NCI-H2227 (cell line): ENCODE data around the gene ATG7.

Experiments
- DNase-seq: peaks from one replicate; lab custom pipeline; 2025; ENCODE audit not compliant: unreplicated experiment; lab: John Stamatoyannopoulos, UW

ATG7 gene

GRCh38 chr3:11534011-11534792 is 262.0 kb downstream of the ATG7 start:
- no peak for DNase-seq

DNA sequence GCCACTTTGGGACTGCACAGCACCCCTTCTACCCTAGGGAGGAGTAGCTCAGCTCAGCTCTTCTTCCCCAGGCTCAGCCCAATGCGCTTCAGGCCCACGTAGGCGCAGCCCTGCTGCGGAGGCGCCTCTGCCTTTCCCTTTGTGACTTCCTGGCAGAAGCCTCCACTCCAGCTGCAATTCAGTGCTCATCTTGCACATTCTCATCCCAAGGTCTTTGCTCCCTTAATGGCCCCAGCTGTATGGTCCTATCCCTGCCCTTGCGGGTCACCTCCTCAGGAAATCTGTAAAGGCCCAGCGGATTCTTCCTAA is 262.6 kb downstream of the ATG7 start:
- DNase-seq, result no peak

DNA sequence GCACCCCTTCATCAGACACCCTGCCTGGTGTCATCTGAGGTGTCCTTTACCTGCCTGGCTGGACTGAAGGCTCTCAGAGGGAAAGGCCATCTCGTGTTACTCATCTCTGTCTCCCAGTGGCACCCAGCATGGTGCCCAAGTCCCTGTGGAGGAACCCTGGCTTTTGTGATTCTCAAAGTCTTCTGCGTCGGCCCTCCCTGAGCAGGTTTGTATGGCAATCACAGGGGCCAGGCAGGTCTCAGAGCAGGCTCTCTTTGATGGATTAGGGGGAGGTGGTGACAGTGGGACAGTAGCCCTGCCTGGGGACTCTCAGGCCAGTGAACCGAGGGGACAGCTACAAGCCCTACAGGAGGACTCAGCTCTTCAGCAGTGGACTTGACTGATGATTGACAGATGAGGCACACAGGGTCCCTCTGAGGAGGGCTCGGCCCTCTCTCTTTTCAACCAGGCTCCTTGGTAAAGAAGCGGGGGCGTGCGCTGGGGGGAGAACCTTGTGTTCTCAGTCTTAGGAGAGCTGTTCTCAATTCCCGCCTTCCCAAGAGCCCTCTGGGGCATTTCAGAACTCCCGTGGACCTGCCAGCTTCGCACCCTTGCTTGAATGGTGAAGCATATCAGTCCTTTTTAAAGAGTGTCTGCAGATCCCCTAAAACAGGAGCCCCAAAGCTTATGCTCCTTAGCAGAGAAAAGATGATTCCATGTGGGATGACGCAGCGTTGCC is 263.2 kb downstream of the ATG7 start:
- no peak for DNase-seq

DNA sequence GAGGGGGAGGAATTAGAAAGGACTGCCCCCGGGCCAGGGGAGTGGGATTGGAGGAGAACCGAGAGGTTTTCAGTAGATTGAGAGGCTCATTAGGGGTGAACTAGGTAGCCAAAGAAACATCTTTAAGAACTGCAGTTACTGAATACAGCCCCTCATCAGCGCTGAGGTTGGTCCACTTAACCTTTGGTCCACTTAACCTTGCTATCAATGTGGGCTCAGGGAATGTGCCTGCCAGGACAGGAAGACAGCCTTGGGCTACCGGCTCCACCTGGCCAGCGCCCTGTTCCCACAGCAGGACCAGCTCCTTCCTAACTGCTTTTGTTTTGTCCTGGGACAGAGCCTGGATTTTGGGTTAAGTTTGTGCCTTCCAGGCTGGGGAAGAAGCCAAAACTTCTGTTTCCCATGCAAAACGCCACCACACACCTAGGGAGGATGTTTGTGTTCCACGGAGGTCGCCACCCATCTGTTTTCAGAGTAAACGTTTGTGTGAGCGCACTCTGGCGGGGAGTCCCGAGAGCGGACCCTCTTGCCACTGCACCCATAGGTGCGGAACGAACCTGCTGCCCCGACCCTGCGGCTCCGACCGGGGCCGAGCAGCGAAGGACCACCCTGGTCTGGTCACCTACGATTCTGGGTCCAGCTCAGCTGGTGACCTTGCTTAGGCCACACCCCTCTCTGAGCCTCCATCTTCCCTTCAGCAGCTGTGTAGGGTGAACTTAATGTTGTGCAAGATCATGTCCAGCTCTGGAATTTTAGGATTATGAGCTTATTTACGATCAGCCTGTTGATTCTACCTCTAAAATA is 264.1 kb downstream of the ATG7 start:
- DNase-seq, result no peak

DNA sequence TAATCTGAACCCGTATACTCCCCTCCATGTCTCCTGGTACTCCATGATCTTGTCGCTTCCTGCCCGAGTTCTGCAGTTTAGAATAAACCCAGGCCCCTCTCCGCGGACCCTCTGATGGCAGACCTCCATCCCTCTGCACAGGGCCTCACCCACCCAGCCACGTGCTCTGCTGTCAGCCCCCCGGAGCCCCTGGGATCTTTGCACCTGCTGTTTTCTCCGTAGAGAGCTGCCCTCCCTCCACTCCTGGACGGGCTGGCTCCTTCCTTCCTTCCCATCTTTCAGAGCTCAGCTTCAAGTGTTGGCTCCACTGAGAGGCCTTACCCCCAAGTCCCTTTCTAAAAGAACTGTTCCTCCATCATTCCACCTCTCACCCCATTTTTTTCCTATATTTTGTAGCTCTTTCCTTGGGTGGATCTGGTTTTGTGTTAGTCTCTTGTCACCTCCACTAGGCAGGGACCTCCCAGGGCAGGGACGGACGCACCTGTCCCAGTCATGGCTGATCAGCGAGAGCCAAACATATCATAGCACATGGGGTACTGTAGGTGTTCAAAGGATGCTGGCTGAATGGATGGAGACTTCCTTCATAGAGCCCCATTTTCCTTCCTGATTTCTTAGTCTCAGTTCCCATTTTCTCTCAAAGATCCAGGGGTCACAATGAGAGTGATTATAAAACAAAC is 264.9 kb downstream of the ATG7 start:
- no peak for DNase-seq

DNA sequence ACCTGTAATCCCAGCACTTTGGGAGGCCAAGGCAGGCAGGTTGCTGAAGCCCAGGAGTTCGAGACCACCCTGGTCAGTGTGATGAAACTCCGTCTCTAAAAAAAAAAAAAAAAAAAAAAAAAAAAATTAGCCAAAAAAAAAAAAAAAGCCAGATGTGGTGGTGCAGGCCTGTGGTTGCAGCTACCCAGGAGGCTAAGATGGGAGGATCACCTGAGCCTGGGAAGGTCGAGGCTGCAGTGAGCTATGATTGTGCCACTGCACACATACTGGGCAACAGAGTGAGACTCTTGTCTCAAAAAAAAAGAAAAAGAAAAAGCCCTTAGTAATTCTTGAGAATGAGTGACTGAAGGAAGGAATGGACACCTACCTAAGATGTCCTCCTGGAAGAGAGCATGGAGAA is 266.4 kb downstream of the ATG7 start:
- no peak for DNase-seq

DNA sequence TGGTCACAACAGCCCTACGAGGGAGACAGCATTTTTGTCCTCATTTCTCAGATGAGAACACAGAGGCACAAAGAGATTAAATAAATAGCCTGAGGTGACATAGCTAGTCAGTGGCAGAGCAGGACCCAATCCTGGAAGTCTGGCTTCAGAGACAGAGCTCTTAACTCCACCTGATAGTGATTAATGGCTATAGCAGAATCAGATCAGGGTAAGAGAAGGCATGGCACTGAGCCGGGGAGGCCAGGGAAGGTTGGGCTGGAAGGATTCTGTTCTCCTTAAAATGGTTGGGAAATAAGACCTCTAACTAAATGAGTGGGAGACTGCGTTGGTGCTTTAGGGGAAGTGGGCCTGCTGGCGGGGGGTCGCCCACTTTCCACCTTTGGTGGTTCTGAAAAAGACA is 267.0 kb downstream of the ATG7 start:
- no peak for DNase-seq

DNA sequence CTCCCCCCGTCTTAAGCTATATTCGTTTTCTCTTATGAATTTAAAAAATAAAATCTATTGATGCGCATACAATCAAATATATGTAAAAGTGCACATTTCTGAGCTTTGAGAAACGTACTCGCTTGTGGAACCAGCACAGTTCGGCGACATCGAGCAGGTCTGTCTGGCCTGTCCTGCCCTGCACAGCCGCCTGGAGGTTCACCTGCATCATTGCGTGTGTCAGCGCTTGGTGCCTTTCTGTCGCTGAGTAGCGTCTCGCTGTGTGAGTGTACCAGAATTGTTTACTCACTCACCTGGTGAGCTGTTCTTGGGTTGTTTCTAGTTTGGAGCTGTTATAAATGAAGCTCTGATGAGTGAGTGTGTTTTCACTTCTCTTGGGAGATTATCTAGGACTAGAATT is 267.5 kb downstream of the ATG7 start:
- no peak for DNase-seq

GRCh38 chr3:11541321-11542303 is 269.4 kb downstream of the ATG7 start:
- no peak for DNase-seq

- no peak for DNase-seq
Measured at GRCh38 chr3:11542551-11542950, 270.4 kb downstream of the ATG7 start.

GRCh38 chr3:11543141-11543947 is 271.1 kb downstream of the ATG7 start:
- DNase-seq, result no peak

DNA sequence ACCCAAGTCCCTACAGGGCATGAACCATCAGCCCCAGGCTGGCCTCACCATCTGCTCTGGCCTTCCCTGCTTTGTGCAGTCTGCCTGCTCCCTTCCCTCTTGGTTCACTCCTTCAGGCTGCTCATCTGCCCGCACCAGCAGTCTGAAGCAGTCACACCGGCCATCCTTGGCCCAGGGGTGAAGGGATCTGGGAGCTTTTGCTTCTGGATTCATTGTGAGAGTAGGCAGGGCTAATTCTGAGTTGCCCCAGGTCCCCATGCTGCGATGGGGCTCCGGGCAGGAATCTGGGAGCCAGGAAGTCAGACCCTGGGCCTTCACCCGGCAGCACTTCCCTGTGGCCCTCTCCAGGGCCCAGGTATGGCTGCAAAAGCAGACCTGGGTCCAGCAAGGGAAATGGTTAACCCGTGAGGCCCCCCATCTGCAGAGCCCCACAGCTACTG is 271.8 kb downstream of the ATG7 start:
- DNase-seq, result no peak

DNA sequence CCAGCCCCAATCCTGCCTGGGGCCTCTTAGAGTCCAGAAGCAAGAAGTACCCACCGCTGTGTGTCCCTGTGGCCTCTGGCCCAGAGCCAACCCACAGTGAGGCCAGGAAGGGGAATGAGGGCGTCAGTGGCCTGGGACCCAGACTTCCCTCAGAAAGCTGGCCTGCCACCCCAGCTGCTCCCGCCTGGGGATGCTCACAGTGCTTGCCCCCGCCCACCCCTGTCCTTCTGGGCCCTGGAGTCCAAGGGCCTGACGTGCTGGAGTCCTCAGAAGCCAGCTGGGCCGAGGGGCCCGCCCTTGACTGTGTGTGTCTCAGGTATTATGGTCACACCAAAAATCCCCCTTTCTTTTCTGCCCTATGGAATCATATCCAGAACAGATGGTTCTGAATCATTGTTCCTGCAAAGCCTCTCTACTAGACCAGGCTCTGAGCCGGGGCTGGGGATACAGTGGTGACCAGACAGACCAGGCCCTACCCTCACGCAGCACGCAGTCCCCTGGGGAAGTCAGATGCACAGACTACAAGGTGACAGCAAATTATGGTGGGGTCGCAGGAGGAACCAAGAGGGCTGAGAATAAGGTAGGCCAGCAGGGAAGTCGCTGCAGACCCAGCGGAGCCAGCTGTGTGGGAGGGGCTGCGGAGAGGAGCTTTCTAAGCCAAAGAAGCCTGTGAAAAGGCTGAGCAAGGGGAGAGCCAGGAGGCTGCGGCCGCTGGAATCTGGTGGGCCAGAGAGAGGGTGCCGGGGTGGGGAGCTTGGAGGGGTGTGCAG is 272.4 kb downstream of the ATG7 start:
- DNase-seq, result no peak

DNA sequence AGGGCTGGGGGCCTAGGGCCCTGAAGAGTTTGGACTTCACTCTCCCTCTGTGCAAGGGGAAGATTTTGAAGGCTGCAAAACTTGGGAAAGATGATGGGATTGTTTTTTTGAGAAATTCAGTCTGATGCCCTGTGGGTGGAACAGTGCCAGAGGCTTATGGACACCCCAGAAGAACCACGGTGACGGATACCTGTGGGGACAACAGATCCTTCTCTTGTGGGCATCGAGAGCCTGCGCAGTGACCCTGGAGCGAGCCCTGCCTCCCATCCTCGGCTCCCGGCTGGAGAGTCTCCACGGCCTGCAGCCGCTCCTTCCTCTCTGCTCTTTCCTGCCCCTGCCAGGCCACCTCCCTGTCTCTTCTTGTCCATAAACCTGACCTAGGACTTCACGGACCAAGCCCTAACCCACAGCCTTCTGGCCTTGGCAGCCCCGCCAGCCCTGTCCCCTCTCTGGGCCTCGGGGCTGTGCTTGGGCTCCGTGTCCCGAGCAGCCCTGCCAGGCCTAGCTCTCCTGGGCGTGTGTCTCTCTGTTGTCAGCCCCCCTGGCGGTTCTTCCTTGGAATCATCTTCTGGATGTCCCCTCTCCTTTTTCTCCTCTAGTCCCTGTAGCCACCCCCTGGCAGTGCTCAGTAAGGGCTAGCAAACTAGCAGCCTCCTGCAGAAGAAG is 273.1 kb downstream of the ATG7 start:
- DNase-seq, result no peak

DNA sequence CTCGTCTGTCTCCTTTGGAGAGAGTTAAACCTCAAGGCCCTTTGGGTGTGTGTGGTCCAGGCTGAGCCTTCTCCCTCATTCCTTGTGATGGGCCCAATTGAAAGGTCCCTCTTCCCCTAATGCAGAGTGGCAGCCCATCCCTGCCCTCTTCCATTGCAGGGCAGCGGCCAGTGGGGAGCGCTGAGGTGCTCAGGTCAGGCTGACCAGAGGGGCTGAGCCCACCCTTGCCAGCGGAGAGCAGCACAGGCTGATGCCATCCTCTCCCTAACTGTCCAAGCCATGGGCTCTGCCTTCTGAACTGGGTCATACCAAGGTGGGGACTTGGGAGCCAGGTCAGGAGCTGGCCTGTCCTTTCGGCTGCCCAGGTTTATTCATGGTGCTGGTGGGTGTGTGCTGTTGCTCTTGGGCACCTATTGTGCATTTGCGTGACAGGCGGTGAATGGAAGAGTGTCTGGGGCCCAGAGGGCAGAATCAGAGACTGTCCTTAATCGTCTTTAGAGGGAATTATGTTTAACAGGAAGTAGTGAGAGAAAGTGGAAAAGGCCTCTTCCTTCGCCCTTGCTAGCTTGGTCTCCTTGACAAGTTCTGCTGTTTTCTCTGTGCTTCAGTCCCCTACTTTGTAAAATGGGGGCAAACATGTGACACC is 274.6 kb downstream of the ATG7 start:
- no peak for DNase-seq

GRCh38 chr3:11547498-11547897 is 275.3 kb downstream of the ATG7 start:
- no peak for DNase-seq

- DNase-seq, result no peak
Measured at GRCh38 chr3:11548721-11549131, 276.5 kb downstream of the ATG7 start.
